Bronchial epithelial cell (primary cell): ENCODE results near the gene MRGPRD. TPM values are rescaled to one million over a fixed set of nuclear protein-coding genes. Genes with fewer than 3 reads are reported as not detected.
A peak's percentile ranks its signal among the peaks of the same experiment; 100 is the strongest.

Experiments used
- DNase-seq: peaks from one replicate; pipeline ENCODE4 v3.0.0-alpha.2; 2010; ENCODE audit warnings: low read depth
- FAIRE-seq: peaks from 2 replicates; lab custom pipeline; 2011; peaks lifted over from hg19 to GRCh38; lab: Jason Lieb, UNC
- H3K27me3 ChIP-seq: 2 replicates; pipeline ENCODE4 v1.5.1; 2011; ENCODE audit warnings: low read length; ENCODE audit not compliant: control insufficient read depth, insufficient read depth
- H3K36me3 ChIP-seq: 2 replicates; pipeline ENCODE4 v1.5.1; 2011; ENCODE audit warnings: low read length; ENCODE audit not compliant: control insufficient read depth, insufficient read depth
- H3K4me3 ChIP-seq: 2 replicates; pipeline ENCODE4 v1.5.1; 2011; ENCODE audit warnings: mild to moderate bottlenecking, low read depth, low read length, control low read depth
- total RNA-seq: library from RNA; depleted of rRNA; stranded (reverse); fragments of >200 nt; gene quantifications from 2 replicates; pipeline ENCODE4 v1.2.1, GENCODE V29; 2014
- TF ChIP-seq, protein P1 (sequence below): IDR thresholded peaks from 2 replicates; pipeline ENCODE4 v1.5.1; 2011; ENCODE audit warnings: mild to moderate bottlenecking, moderate library complexity, low read length, control low read depth, inconsistent platforms; ENCODE audit not compliant: insufficient read depth, severe bottlenecking

MRGPRD gene
- total RNA-seq, 1 donor from 2014 or later: not detected

GRCh38 chr11:68946416-68947090, 34.2 kb downstream of the MRGPRD start:
- DNase-seq (peak; percentile 51), FAIRE-seq (no peak)
- no peak overlapping the region for H3K4me3 ChIP-seq
- H3K36me3 ChIP-seq: no peaks in the 10 kb centered on the region
- TF ChIP-seq, protein P1, sequence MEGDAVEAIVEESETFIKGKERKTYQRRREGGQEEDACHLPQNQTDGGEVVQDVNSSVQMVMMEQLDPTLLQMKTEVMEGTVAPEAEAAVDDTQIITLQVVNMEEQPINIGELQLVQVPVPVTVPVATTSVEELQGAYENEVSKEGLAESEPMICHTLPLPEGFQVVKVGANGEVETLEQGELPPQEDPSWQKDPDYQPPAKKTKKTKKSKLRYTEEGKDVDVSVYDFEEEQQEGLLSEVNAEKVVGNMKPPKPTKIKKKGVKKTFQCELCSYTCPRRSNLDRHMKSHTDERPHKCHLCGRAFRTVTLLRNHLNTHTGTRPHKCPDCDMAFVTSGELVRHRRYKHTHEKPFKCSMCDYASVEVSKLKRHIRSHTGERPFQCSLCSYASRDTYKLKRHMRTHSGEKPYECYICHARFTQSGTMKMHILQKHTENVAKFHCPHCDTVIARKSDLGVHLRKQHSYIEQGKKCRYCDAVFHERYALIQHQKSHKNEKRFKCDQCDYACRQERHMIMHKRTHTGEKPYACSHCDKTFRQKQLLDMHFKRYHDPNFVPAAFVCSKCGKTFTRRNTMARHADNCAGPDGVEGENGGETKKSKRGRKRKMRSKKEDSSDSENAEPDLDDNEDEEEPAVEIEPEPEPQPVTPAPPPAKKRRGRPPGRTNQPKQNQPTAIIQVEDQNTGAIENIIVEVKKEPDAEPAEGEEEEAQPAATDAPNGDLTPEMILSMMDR: no peak
- H3K27me3 ChIP-seq: peaks cover 1% of the 10 kb centered on the region

DNA sequence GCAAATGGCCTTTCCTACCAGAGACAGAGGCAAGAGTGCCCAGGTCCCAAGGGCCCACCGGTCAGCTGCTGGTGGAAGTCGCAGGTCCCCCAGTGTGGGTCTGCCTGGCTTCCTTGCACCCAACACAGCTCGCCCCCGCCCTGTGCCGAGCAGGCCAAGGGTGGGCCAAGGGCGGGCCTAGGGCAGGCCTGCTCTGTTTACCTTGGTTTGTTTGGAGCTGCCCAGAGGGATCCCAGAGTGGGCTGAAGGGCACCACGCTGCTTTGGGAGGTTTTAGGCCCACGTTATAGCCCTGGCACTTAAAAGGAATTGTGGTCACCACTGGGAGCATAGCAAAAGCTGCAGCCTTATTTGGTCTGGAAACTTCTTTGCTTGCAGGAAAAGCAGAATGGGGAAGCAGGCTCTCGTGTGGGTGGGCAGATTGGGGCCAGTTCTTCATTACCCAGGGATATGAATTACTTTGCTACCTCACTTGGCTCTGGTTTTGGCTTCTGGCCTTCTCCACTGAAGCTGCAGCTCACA, 38.0 kb downstream of the MRGPRD start:
- Histone ChIP-seq H3K36me3 (peaks cover 2% of the 10 kb centered on the region), H3K4me3 (no peak overlapping the region), H3K27me3 (peaks cover 1% of the 10 kb centered on the region)
- TF ChIP-seq, protein P1: no peak
- no peak for DNase-seq
- no peak for FAIRE-seq

- Histone ChIP-seq H3K27me3 (peaks cover 1% of the 10 kb centered on the region), H3K4me3 (no peak overlapping the region), H3K36me3 (peaks cover 2% of the 10 kb centered on the region)
- TF ChIP-seq, protein P1: no peak
- FAIRE-seq (no peak), DNase-seq (no peak)
Observed at GRCh38 chr11:68942095-68942620, 38.6 kb downstream of the MRGPRD start.

DNA sequence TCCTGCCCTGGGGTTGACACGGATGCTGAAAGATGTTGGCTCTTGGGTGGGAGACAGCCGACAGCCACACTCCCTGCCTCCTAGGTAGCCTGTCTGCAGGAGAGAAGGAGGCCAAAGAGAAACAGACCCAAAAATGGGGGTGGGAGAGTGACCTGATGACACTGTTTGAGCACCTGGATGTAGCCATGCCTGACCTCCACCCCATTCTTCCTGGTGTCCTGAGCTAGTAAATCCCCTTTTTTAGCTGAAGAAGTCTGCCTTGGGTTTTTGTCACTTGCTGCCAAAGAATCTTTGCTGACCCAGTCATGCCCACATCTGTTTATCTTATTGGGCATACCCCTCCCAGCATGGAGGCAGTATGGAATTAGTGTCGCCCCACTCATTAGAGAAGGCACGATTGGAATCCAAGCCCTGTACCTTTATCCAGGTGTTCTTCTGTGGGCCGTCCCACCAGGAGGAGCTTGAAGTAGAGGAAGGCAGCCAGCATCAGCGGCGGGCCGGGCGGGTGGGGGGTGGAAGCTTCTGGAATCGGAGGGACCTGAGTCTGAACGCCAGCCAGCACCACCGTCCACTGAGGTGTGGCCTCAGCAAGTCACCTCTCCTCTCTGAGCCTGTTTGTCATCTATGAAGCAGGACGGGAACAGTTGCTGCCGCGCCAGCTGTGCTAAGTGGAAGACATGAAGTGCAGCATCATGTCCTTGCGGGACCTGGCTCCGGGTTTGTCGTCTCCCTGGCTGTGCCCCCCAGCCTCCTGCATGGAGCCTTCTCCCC, 39.3 kb downstream of the MRGPRD start:
- FAIRE-seq: no peak
- DNase-seq: no peak
- peaks cover 2% of the 10 kb centered on the region for H3K36me3 ChIP-seq
- TF ChIP-seq, protein P1: no peak
- no peak overlapping the region for H3K4me3 ChIP-seq
- H3K27me3 ChIP-seq: no peaks in the 10 kb centered on the region

GRCh38 chr11:68940651-68941323, 40.0 kb downstream of the MRGPRD start:
- FAIRE-seq (no peak), DNase-seq (no peak)
- Histone ChIP-seq H3K36me3 (peaks cover 3% of the 10 kb centered on the region), H3K4me3 (no peak overlapping the region), H3K27me3 (no peaks in the 10 kb centered on the region)
- TF ChIP-seq, protein P1: no peak
